Stimulated activated CD4-positive, alpha-beta T cell treated with anti-CD3 and anti-CD28 coated beads, Interleukin-15, amount 100 ng/mL, for 1 hour (primary cell): ENCODE measurements around the gene TP53TG3B.
"Not testable (repeated sequence)": the region's sequence is repeated elsewhere in the genome, so short reads cannot be mapped to it uniquely, and the experiment has no call there.

ENCODE experiments used
- DNase-seq, 2 donors: peaks; one replicate each; pipeline ENCODE4 v3.0.0-alpha.2; 2020; ENCODE audit warnings: low read depth in 1 of 2, low spot score in 1 of 2

Gene TP53TG3B

GRCh38 chr16:33360541-33360940 lies at the start of gene TP53TG3B:
Gene TP53TG3B (plus strand): TSS chr16:33360841. CDS start chr16:33360909, 68 bp downstream.
- not testable (repeated sequence) for DNase-seq

GRCh38 chr16:33336226-33337012 lies 24.2 kb upstream of the TP53TG3B start:
- DNase-seq, result peak; percentile 27 to 52

- DNase-seq, result peak; percentile 14 to 45
Measured at GRCh38 chr16:33337627-33338542, 22.8 kb upstream of the TP53TG3B start.

GRCh38 chr16:33338543-33338951 lies 22.1 kb upstream of the TP53TG3B start:
- peak; percentile 10 to 22 for DNase-seq

- peak; percentile 13 to 51 for DNase-seq
Measured at GRCh38 chr16:33339093-33340061, 21.3 kb upstream of the TP53TG3B start.
